Endodermal cell (in vitro differentiated cells): Measurements from ENCODE around the gene DNAH1. TPM values are rescaled to one million over a fixed set of nuclear protein-coding genes. Genes with fewer than 3 reads are reported as not detected.
A peak's percentile ranks its signal among the peaks of the same experiment; 100 is the strongest.

ENCODE experiments used
- DNase-seq: peaks from one replicate; pipeline ENCODE4 v3.0.0-alpha.2; 2017
- H3K27ac ChIP-seq: 2 replicates; pipeline ENCODE4 v1.5.1; 2013; ENCODE audit warnings: mild to moderate bottlenecking, low read depth, low read length, moderate library complexity
- H3K27me3 ChIP-seq: 2 replicates; pipeline ENCODE4 v1.6.1; 2013; ENCODE audit warnings: mild to moderate bottlenecking, low read length, moderate library complexity; ENCODE audit not compliant: insufficient read depth, control insufficient read depth, poor library complexity, severe bottlenecking
- H3K36me3 ChIP-seq: 2 replicates; pipeline ENCODE4 v1.7.0; 2013; ENCODE audit warnings: mild to moderate bottlenecking, low read length, moderate library complexity; ENCODE audit not compliant: control insufficient read depth, insufficient read depth
- H3K4me1 ChIP-seq: one replicate; pipeline ENCODE4 v1.7.0; 2013; ENCODE audit warnings: low read length; ENCODE audit not compliant: control insufficient read depth, insufficient read depth
- H3K4me3 ChIP-seq: 2 replicates; pipeline ENCODE4 v1.5.1; 2013; ENCODE audit warnings: mild to moderate bottlenecking, low read length, moderate library complexity
- H3K9ac ChIP-seq: 2 replicates; pipeline ENCODE4 v1.6.1; 2013; ENCODE audit warnings: mild to moderate bottlenecking, low read length, moderate library complexity; ENCODE audit not compliant: poor library complexity, severe bottlenecking; ENCODE audit errors: extremely low read depth
- H3K9me3 ChIP-seq: 2 replicates; pipeline ENCODE4 v1.6.1; 2013; ENCODE audit warnings: mild to moderate bottlenecking, low read length, moderate library complexity; ENCODE audit not compliant: control insufficient read depth
- H3K27ac Mint-ChIP-seq: 2 replicates; pipeline ENCODE4 v1.8.0; 2020; ENCODE audit warnings: mixed read lengths
- H3K27me3 Mint-ChIP-seq: 2 replicates; pipeline ENCODE4 v1.8.0; 2021; ENCODE audit warnings: mild to moderate bottlenecking, mixed read lengths; ENCODE audit not compliant: insufficient read depth
- H3K36me3 Mint-ChIP-seq: 2 replicates; pipeline ENCODE4 v1.8.0; 2020; ENCODE audit warnings: low read depth, mixed read lengths
- H3K4me1 Mint-ChIP-seq: 2 replicates; pipeline ENCODE4 v1.8.0; 2020; ENCODE audit warnings: mixed read lengths
- H3K4me3 Mint-ChIP-seq: 2 replicates; pipeline ENCODE4 v1.8.0; 2020; ENCODE audit warnings: mild to moderate bottlenecking, moderate library complexity, mixed read lengths
- H3K9me3 Mint-ChIP-seq: 2 replicates; pipeline ENCODE4 v1.8.0; 2020; ENCODE audit warnings: mild to moderate bottlenecking, mixed read lengths
- WGBS, 2 experiments: methylation state at CpG; one replicate each; pipeline versions ENCODE4 v1.1.5 to v1.1.7; 2013; ENCODE audit warnings: missing lambda C conversion rate in 2 of 2, mixed read lengths in 1 of 2; ENCODE audit not compliant: insufficient coverage in 1 of 2, insufficient read length in 1 of 2; 5-methylcytosine and 5-hydroxymethylcytosine counted together
- total RNA-seq, 2 donors: library from RNA; stranded (reverse); fragmentation: NEBNext Ultra II Directional in 1 of 2; extraction: Animal tissue kit (Norgen Biotek cat#: 25700) in 1 of 2; gene quantifications; 2 replicates in 1 of 2; 3 replicates in 1 of 2; pipeline ENCODE4 v1.2.1, GENCODE V29; 2021
- TF ChIP-seq, protein P1 (sequence below): fragments of 200-600 bp; sonication (generic); conservative IDR thresholded peaks from 2 replicates; pipeline ENCODE4 v1.5.0; 2021; ENCODE audit warnings: antibody characterized with exemption, mild to moderate bottlenecking

Gene DNAH1
- total RNA-seq, 2 donors from 2014 or later = 4.9 to 5.5 TPM

DNA sequence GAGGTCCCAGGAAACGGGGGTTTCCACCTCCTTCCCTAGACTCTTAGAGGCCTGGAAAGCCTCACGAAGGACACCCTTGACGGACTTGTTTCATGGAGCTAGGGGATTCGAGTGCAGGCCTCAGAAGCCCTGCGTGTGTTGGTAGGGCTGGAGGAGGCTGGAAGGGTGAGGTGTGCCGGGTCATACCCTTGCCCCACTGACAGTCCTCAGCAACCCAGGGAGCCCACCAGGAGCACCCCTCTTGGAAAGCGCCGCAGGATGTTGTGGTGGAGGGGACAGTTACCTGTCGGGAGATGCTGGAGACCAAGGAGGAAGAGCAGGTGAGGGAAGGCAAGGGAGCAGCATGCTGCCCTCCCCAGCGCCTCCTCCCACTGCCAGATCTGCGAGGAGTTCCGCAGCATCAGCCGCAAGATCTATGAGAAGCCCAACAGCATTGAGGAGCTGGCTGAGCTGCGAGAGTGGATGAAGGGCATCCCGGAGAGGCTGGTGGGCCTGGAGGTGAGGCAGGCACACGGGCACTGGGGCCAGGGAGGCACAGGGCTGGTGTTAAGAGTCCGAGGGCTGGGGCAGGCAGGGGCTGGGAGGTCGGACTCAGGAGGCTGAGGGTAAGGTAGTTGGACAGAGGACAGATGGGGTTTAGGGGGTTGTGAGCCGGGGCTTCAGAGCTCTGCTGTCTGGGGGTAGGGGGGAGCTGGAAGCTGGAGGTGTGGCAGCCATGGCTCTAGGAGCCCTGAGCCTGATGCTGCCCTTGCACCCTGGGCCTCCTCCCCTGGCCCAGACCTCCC is 33.7 kb downstream of the DNAH1 start:
- Mint-ChIP-seq H3K27me3 (no peaks in the 10 kb centered on the region), H3K36me3 (no peaks in the 10 kb centered on the region), H3K27ac (no peak overlapping the region), H3K9me3 (no peaks in the 10 kb centered on the region), H3K4me1 (no peaks in the 10 kb centered on the region), H3K4me3 (no peak overlapping the region)
- H3K27ac ChIP-seq = peak overlapping the region; percentile 6
- no peak for DNase-seq
- no peaks in the 10 kb centered on the region for H3K4me1 ChIP-seq
- TF ChIP-seq, protein P1, sequence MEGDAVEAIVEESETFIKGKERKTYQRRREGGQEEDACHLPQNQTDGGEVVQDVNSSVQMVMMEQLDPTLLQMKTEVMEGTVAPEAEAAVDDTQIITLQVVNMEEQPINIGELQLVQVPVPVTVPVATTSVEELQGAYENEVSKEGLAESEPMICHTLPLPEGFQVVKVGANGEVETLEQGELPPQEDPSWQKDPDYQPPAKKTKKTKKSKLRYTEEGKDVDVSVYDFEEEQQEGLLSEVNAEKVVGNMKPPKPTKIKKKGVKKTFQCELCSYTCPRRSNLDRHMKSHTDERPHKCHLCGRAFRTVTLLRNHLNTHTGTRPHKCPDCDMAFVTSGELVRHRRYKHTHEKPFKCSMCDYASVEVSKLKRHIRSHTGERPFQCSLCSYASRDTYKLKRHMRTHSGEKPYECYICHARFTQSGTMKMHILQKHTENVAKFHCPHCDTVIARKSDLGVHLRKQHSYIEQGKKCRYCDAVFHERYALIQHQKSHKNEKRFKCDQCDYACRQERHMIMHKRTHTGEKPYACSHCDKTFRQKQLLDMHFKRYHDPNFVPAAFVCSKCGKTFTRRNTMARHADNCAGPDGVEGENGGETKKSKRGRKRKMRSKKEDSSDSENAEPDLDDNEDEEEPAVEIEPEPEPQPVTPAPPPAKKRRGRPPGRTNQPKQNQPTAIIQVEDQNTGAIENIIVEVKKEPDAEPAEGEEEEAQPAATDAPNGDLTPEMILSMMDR = no peak
- WGBS, 2 experiments = 89 to 91% methylated on average over 14 to 19 of the region's 19 CpGs
- H3K9ac ChIP-seq = no peak overlapping the region
- peaks cover 5% of the 10 kb centered on the region for H3K27me3 ChIP-seq
- H3K9me3 ChIP-seq = no peaks in the 10 kb centered on the region
- H3K4me3 ChIP-seq = no peak overlapping the region
- H3K36me3 ChIP-seq = no peaks in the 10 kb centered on the region

DNA sequence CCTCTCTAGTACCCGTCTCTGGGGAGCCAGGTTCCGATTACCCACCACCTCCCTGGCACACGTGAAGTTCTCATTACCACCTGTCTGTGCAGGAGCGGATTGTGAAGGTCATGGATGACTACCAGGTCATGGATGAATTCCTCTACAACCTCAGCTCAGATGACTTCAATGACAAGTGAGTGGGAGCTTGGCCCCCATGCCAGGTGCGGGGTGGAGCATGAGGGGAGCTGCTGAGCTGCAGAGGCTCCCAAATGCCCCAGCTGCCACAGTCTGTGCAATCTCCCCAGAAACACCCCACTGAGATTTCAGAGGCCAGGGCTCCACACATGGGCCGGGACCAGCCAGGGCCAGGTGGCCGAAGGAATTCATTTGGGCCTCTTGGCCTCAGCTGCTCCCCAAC is 34.3 kb downstream of the DNAH1 start:
- H3K9me3 ChIP-seq = no peaks in the 10 kb centered on the region
- Mint-ChIP-seq H3K27me3 (no peaks in the 10 kb centered on the region), H3K4me3 (no peak overlapping the region), H3K9me3 (no peaks in the 10 kb centered on the region), H3K27ac (no peak overlapping the region), H3K4me1 (no peaks in the 10 kb centered on the region), H3K36me3 (no peaks in the 10 kb centered on the region)
- no peak overlapping the region for H3K4me3 ChIP-seq
- no peak overlapping the region for H3K9ac ChIP-seq
- WGBS, 2 experiments = 90% methylated on average over 5 to 7 of the region's 7 CpGs
- H3K36me3 ChIP-seq = no peaks in the 10 kb centered on the region
- DNase-seq = no peak
- H3K27me3 ChIP-seq = peaks cover 3% of the 10 kb centered on the region
- no peaks in the 10 kb centered on the region for H3K4me1 ChIP-seq
- no peak overlapping the region for H3K27ac ChIP-seq
- TF ChIP-seq, protein P1 = no peak

DNA sequence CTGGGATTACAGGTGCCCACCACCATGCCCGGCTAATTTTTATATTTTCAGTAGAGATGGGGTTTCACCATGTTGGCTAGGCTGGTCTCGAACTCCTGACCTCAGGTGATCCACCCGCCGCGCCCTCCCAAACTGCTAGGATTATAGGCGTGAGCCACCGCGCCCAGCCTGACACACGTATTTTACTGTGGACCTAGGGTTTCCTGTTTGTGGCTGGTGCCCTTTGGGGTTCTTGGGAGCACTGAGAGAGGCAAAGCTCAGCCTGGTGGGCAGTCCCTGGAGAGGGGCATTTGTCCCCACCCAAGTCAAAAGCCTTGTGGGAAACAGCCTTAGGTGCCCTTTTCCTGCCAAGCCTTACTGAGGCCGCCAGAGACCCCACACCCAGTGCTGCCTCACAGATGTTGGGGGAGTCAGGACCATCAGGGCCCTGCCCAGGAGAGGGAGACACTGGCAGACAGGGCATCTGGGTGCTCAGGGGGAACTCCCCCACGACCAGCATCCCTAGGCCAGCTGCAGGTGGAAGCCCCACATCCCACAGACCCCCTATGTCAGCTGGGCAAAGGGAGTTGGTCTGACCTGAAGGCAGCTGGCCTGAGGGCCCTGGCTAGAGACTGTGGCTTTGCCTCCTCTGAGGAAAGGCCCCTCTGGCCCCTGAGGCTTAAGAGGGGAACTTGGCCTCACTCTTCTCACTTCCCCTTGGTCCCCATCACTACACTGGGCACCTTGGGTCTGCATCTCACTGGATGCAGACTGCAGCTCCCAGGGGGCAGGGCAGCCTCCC is 35.1 kb downstream of the DNAH1 start:
- no peak overlapping the region for H3K4me3 ChIP-seq
- no peaks in the 10 kb centered on the region for H3K4me1 ChIP-seq
- no peak overlapping the region for H3K9ac ChIP-seq
- H3K36me3 Mint-ChIP-seq = no peaks in the 10 kb centered on the region
- H3K36me3 ChIP-seq = no peaks in the 10 kb centered on the region
- TF ChIP-seq, protein P1 = no peak
- DNase-seq = no peak
- H3K9me3 Mint-ChIP-seq = no peaks in the 10 kb centered on the region
- H3K27ac ChIP-seq = no peak overlapping the region
- H3K4me3 Mint-ChIP-seq = no peak overlapping the region
- 85 to 91% methylated on average over 9 to 11 of the region's 11 CpGs for WGBS, 2 experiments
- no peaks in the 10 kb centered on the region for H3K27me3 Mint-ChIP-seq
- no peaks in the 10 kb centered on the region for H3K4me1 Mint-ChIP-seq
- H3K9me3 ChIP-seq = no peaks in the 10 kb centered on the region
- H3K27me3 ChIP-seq = no peaks in the 10 kb centered on the region
- H3K27ac Mint-ChIP-seq = no peak overlapping the region
